ENCODE results near the gene OGG1.

DNA sequence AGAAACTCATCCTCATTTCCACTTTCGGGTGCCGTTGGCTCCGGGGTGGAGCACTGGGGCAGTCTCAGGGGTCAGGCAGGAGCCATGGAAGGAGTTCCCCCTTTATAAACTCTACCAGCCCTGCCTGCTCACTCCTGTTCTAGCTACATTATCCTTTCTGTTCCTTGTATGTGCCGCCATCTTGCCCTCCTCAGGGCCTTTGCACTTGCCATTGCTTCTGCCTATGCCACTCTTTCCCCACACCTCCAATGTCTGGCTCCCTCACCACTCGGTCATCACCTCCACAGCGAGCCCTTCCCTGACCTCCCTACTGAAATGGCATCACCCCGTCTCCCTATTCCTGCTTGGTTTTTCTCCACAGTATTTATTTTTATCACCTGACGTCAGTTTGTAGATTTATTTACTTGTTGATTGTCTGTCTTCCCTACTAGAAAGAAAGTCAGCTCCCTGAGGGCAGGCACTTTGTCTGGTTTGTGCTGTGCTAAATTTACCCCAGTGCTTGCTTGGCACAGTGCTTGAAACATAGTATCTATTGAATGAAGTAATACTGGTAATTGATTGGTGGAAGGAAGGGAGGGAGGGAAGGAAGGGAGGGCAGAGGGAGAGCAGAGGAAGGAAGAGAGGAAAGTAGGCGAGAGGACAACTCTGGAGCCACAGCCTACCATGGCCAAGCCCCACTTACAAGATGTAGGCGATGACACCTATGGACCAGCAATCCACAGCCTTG is 11.2 kb downstream of the OGG1 start:
- TF ChIP-seq, protein P1, sequence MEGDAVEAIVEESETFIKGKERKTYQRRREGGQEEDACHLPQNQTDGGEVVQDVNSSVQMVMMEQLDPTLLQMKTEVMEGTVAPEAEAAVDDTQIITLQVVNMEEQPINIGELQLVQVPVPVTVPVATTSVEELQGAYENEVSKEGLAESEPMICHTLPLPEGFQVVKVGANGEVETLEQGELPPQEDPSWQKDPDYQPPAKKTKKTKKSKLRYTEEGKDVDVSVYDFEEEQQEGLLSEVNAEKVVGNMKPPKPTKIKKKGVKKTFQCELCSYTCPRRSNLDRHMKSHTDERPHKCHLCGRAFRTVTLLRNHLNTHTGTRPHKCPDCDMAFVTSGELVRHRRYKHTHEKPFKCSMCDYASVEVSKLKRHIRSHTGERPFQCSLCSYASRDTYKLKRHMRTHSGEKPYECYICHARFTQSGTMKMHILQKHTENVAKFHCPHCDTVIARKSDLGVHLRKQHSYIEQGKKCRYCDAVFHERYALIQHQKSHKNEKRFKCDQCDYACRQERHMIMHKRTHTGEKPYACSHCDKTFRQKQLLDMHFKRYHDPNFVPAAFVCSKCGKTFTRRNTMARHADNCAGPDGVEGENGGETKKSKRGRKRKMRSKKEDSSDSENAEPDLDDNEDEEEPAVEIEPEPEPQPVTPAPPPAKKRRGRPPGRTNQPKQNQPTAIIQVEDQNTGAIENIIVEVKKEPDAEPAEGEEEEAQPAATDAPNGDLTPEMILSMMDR (IDR thresholded peaks at IDR 0.05): no peak
- no peak for TF ChIP-seq POLR2AphosphoS5 (IDR thresholded peaks at IDR 0.05)
